ENCODE results near the gene IER3. TPM values are rescaled to one million over a fixed set of nuclear protein-coding genes. Genes with fewer than 3 reads are reported as not detected.
A peak's percentile ranks its signal among the peaks of the same experiment; 100 is the strongest.

The IER3 gene
- total and polyA plus RNA-seq, 2 of the 13 experiments (the other 11 are each of a cell fraction or from before 2014, with no cell fraction given) = 51.1 to 131 TPM

DNA sequence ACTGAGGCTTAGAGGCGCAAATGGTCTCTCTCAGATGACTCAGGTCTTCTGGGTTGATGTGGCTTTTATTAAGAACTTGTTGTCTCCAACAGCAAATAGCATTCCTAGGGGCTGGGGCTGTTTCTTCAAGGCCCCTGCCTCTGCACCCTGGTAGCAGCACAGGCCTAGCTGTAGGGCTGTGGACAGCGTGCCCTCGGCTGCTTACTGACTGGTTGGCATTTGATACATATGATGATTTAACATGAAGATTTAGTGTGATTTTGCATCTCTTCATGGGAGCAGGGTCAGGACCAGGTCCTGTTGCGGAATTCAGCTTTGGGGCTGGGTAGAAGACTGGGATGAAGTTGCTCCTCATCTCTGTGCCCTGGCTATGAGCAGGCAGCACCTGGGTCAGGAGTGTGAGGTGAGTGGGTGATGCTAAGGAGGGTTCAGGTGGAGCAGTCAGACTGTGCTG is 24.3 kb upstream of the IER3 start (continued):
- TF ChIP-seq, protein P1, sequence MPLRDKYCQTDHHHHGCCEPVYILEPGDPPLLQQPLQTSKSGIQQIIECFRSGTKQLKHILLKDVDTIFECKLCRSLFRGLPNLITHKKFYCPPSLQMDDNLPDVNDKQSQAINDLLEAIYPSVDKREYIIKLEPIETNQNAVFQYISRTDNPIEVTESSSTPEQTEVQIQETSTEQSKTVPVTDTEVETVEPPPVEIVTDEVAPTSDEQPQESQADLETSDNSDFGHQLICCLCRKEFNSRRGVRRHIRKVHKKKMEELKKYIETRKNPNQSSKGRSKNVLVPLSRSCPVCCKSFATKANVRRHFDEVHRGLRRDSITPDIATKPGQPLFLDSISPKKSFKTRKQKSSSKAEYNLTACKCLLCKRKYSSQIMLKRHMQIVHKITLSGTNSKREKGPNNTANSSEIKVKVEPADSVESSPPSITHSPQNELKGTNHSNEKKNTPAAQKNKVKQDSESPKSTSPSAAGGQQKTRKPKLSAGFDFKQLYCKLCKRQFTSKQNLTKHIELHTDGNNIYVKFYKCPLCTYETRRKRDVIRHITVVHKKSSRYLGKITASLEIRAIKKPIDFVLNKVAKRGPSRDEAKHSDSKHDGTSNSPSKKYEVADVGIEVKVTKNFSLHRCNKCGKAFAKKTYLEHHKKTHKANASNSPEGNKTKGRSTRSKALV (CRISPR knock-in tag; IDR thresholded peaks at IDR 0.05) = no peak
- TF ChIP-seq ZNF431 (CRISPR knock-in tag; IDR thresholded peaks at IDR 0.05; ENCODE audit: borderline replicate concordance, low read depth) = no peak
- no peak for TF ChIP-seq KDM5B (CRISPR knock-in tag; IDR thresholded peaks at IDR 0.05; ENCODE audit: borderline replicate concordance)

DNA sequence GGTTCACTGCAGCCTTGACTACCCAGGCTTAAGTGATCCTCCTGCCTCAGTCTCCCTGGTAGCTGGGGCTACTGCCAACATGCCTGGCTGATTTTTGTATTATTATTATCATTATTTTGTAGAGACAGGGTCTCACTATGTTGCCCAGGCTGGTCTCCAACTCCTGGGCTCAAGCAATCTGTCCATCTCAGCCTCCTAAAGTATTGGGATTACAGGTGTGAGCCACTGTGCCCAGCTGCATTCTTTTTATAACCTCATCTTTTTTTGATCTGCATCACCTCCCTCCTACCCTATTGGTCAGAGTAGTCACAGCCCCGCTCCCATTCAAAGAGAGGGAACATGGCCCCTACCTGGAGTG is 23.6 kb upstream of the IER3 start:
- Histone ChIP-seq H3K27ac (ENCODE audit: extremely low read length, insufficient read depth, low read length) (peak overlapping the region; percentile 98), H3K4me1 (ENCODE audit: insufficient read depth, low read length) (peaks cover 91% of the 10 kb centered on the region), H3K4me2 (ENCODE audit: low read depth, low read length) (0 out of 2 replicates have a peak overlapping the region, but pooled peaks have one; percentile 90), H3K27me3 (ENCODE audit: control insufficient read depth in 1 of 2, insufficient read depth in 2 of 2, low read length in 2 of 2) (no peaks in the 10 kb centered on the region), H3K4me3 (replicated peaks in 1 of 3; ENCODE audit: insufficient read depth in 1 of 3, low read depth in 2 of 3, low read length in 3 of 3) (no peak overlapping the region), H3K79me2 (ENCODE audit: insufficient read depth, low read length) (no peaks in the 10 kb centered on the region), H3K9ac (ENCODE audit: insufficient read depth, low read depth, low read length) (no peak overlapping the region), H3K36me3 (replicated peaks in 1 of 2; ENCODE audit: control insufficient read depth in 1 of 2, insufficient read depth in 2 of 2, low read length in 2 of 2) (no peaks in the 10 kb centered on the region), H4K20me1 (ENCODE audit: insufficient read depth, low read length) (no peaks in the 10 kb centered on the region), H3K9me3 (ENCODE audit: low read length) (no peaks in the 10 kb centered on the region), H2AFZ (ENCODE audit: low read length) (no peak overlapping the region)
- FAIRE-seq (no peak), ATAC-seq (no peak), DNase-seq (ENCODE audit: low spot score) (no peak)
- WGBS (ENCODE audit: low lambda C conversion rate) = 100% methylated on average over 1 of the region's 1 CpG
- BruUV-seq (replicated peaks) = no TSS peak
- in situ Hi-C loops (cut with HindIII; ENCODE audit: extremely low pct_ligation_motif_present, low pct_unique_long_range_greater_than_20kb) = no loop called here
- POLR2A ChIA-PET = interaction anchor here (0.7 to 11.8 kb wide), 6 partner anchors 9 to 46 kb away, joined by 4 to 414 read pairs (median 42); partner anchors contain the start of genes FLOT1 and IER3
- intact Hi-C loops (cut with micrococcal nuclease; ENCODE audit: unreplicated experiment) = loop anchor here (2.0 kb wide), 1 partner anchor 61 kb away; no protein-coding TSS in a partner anchor
- CTCF ChIA-PET (ENCODE audit: low intra/inter-chr PET ratio, low total read pairs) = no interaction called here
- TF ChIP-seq FOXM1 (CRISPR knock-in tag; IDR thresholded peaks at IDR 0.05) = no peak
- peak; percentile 79 for TF ChIP-seq ZNF121 (CRISPR knock-in tag; IDR thresholded peaks at IDR 0.05)
- 0 out of 2 replicates have a peak, but pooled peaks have one; percentile 20 for TF ChIP-seq ZNF788 (CRISPR knock-in tag; IDR thresholded peaks at IDR 0.05; ENCODE audit: borderline replicate concordance)
- TF ChIP-seq NFYC (CRISPR knock-in tag; IDR thresholded peaks at IDR 0.05) = 0 out of 2 replicates have a peak, but pooled peaks have one; percentile 6
- TF ChIP-seq, protein P2, sequence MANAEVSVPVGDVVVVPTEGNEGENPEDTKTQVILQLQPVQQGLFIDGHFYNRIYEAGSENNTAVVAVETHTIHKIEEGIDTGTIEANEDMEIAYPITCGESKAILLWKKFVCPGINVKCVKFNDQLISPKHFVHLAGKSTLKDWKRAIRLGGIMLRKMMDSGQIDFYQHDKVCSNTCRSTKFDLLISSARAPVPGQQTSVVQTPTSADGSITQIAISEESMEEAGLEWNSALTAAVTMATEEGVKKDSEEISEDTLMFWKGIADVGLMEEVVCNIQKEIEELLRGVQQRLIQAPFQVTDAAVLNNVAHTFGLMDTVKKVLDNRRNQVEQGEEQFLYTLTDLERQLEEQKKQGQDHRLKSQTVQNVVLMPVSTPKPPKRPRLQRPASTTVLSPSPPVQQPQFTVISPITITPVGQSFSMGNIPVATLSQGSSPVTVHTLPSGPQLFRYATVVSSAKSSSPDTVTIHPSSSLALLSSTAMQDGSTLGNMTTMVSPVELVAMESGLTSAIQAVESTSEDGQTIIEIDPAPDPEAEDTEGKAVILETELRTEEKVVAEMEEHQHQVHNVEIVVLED (CRISPR knock-in tag; IDR thresholded peaks at IDR 0.05; ENCODE audit: borderline replicate concordance) = 0 out of 2 replicates have a peak, but pooled peaks have one; percentile 29
- TF ChIP-seq, protein P3, sequence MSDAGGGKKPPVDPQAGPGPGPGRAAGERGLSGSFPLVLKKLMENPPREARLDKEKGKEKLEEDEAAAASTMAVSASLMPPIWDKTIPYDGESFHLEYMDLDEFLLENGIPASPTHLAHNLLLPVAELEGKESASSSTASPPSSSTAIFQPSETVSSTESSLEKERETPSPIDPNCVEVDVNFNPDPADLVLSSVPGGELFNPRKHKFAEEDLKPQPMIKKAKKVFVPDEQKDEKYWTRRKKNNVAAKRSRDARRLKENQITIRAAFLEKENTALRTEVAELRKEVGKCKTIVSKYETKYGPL (CRISPR knock-in tag; IDR thresholded peaks at IDR 0.05) = no peak
- no peak for TF ChIP-seq CENPX (CRISPR knock-in tag; IDR thresholded peaks at IDR 0.05)
- 0 out of 2 replicates have a peak, but pooled peaks have one; percentile 4 for TF ChIP-seq HDAC2 (CRISPR knock-in tag; IDR thresholded peaks at IDR 0.05)
- TF ChIP-seq ZNF34 (CRISPR knock-in tag; IDR thresholded peaks at IDR 0.05; ENCODE audit: borderline replicate concordance) = no peak
- TF ChIP-seq NR2C2 (CRISPR knock-in tag; IDR thresholded peaks at IDR 0.05; ENCODE audit: borderline replicate concordance) = no peak
- TF ChIP-seq ZSCAN31 (CRISPR knock-in tag; IDR thresholded peaks at IDR 0.05; ENCODE audit: low read depth) = 0 out of 2 replicates have a peak, but pooled peaks have one; percentile 24
- no peak for TF ChIP-seq ZNF550 (CRISPR knock-in tag; IDR thresholded peaks at IDR 0.05; ENCODE audit: borderline replicate concordance)
- TF ChIP-seq ZC3H4 (CRISPR knock-in tag; IDR thresholded peaks at IDR 0.05; ENCODE audit: borderline replicate concordance) = no peak
- no peak for TF ChIP-seq MAZ (IDR thresholded peaks at IDR 0.05; ENCODE audit: borderline replicate concordance, low read depth, low read length)
- TF ChIP-seq MAZ (CRISPR knock-in tag; IDR thresholded peaks at IDR 0.05; ENCODE audit: low read depth) = peak; percentile 6; the same call in 1 of the 2 replicates
- TF ChIP-seq TBX2 (CRISPR knock-in tag; IDR thresholded peaks at IDR 0.05; ENCODE audit: borderline replicate concordance) = no peak
